HG02678 (cell line): ENCODE measurements around the gene PIEZO1.

Experiments
- ATAC-seq: cut with Tn5 transposase; IDR thresholded peaks from one replicate; pipeline ENCODE4 v1.9.1; 2021; ENCODE audit warnings: mild to moderate bottlenecking, moderate library complexity; ENCODE audit not compliant: unreplicated experiment

The PIEZO1 gene

DNA sequence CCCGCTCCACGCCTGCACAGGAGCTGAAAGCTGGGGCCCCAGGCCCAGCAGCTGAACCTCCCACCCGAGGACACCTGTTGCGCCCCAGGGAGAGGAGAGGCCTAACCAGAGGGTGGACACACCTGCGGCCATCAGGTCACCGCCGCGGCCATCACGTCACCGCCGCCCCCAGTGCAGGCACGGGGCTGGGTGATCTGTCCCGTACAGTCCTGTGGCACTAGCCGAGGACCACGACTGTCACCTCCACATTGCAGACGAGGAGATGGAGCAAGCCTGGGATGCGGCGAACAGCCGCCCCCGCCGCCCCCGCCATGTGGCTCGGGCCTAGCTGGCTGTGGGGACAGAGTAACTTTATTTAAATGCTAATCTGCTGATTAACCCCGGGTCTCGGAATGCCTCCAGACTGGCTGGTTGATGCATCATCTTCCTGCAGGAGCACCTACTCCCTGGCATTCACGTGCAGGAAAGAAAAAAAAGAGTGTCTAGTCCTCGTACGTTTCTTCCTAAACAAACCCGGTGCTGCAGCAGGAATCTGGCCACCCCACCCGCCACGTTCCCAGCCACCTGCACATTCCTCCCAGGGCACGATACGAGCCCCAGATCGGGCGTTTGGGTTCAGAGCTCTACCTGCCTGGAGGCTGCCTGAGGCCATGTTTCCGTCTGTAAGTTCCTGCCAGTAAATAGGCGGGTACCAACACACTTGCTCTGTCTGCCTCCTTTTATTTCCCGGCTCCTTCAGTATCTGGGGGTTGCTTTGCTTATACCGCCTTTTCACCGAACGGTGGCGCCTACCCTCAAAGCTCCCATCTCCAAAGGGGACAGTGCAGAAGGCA, 29.9 kb downstream of the PIEZO1 start:
- ATAC-seq, result no peak

DNA sequence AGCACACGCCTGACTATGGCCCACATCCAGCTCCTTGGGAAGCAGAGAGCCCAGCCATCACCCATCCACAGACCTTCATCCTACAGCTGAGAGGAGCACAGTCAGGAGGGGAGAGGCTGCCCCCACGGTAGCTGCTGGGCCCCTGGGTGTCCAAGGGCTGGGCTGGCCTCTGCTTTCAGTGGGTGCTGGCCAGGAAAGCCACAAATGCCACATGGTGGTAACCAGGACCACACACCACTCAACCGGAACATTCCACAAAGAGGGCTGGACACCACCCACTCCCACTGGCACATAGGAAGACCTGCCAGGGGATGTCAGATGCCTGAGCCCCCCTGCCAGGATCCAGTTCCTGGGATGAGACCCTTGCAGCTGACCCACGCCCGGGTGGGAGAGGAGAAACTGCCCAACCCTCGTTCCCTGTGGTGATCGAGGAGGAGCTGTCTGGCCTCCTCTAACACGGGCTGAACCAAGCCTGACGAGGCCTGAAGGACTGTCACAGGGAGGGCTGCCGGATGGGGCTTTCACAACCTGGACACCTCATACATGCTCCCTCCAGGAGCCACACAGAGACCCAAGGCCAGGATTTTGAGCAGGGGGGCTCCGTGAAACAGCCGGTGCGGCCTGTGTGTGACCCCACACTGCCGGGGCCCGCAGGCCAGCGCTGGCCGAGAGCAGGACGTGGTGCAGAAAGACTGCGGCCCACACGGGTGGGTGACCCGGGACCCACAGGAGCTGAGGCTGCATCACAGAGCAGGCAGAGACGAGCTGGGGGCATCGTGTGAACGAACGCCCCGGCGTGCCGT, 30.7 kb downstream of the PIEZO1 start:
- ATAC-seq, result no peak

DNA sequence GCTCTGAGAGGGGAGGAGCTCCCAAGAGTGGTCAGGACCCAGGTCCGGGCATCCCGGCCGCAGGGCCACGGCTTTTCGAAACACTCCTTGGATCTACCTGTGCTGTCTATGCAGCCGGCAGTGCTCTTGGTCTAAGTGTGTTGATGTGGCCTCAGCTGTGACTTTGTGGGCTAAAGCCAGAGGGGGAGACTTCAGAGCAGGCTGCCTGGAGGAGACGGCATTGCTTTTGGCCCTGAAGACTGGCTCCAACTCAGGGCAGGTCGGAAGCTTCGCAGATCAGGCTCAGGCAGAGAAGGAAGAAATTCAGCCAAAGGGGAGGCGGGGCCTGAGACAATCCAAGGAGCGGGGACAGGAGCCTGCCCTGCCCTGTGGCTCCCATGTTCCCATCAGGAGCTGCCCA, 31.4 kb downstream of the PIEZO1 start:
- no peak for ATAC-seq

DNA sequence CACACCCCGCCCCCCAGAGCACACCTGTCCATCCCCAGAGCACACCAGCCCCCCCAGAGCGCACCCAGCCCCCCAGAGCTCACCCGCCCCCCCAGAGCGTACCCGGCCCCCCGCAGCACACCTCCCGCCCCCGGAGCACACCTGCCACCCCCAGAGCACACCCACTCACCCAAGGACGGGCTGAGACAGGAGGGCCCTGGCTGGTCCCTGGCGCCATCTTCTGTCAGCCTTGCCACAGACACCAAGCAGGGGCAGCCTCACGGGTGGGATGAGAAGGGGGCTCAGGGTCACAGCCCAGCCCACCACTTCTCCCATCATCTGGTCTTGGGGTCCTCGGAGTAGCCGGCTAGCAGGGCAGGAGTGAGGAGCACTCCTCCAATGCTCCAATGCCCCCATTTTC, 31.8 kb downstream of the PIEZO1 start:
- ATAC-seq, result no peak

DNA sequence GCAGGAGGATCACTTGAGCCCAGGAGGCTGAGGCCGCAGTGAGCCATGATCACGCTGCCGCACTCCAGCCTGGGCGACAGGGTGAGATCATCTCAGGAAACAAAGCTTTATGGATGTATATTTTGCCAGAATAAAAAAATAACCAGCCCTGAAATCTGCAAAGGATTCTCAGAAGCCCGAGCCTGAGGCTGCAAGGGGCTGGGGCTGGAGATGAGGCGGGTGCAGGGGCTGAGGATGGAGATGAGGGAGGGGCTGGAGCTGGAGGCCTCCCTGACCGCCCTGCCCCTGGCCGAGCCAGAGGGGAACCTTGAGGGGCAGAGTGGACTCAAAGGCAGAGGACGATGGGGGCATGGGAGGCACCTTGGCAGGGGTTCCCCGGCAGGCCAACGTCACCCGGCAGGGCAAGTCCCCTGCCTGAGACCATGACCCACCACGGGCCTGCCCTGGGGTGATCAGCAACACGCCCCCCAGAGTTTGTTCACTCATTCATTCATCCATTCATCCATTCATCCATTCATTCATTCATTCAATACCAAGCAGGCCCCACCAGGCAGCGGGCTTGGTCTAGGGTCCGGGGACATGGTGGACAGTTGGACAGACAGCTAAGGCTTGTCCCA, 32.5 kb downstream of the PIEZO1 start:
- no peak for ATAC-seq

DNA sequence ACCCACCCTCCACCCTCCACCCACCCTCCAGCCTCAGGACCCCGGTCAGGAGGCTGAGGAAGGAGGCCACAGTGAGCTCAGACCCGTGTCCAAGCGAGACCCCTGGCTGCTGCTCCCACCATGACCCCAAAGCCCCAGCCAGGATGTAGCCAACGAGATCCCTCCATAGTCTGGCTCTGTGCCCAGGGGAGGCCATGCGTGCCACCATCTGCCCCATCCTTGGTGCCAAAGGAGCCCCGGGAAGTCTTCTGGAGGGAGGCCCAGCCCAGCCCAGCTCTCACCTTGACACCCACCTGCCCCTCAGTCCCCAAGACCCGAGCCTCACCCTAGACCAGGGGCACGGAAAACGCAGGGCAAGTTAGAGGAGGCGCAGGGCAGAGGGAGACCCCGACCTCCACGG, 34.2 kb downstream of the PIEZO1 start:
- ATAC-seq, result no peak

DNA sequence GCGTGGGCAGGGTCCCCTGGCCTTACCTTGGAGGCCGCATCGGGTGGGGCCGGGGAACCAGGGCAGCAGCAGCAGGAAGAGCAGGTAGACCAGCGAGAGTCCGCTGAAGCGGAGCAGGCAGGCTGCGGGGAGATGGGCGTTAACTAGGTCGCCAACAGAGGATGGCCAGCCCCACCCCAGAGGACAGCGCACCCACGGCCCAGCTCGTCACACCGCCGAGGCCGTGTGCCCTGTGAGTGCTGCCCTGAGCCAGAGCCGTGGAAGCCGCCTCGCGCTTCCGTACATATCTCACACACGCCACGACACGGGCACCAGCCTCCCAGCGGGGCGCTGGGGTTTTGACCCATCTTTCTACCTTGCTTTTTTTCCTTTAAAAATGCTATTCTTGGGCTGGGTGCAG, 35.7 kb downstream of the PIEZO1 start:
- ATAC-seq, result no peak

DNA sequence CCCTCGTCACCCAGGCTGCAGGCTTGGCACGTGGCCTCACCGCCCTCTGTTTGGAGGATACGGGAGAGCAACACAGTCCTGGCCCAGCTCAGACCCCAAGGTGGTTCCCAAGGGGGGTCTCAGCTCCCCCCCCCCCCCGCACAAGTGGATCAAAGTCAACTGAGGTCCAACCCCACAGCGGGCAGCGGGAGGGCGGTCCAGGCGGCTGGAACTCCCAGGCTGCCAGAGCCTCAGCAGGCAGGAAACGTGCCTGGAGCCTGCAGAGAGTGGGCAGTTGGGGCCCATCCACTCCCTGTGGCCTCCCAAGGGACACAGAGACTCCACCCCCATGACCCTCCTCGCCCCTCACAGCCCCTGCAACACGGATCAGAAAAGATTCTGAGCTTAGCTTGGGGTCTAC, 36.7 kb downstream of the PIEZO1 start:
- ATAC-seq, result no peak

DNA sequence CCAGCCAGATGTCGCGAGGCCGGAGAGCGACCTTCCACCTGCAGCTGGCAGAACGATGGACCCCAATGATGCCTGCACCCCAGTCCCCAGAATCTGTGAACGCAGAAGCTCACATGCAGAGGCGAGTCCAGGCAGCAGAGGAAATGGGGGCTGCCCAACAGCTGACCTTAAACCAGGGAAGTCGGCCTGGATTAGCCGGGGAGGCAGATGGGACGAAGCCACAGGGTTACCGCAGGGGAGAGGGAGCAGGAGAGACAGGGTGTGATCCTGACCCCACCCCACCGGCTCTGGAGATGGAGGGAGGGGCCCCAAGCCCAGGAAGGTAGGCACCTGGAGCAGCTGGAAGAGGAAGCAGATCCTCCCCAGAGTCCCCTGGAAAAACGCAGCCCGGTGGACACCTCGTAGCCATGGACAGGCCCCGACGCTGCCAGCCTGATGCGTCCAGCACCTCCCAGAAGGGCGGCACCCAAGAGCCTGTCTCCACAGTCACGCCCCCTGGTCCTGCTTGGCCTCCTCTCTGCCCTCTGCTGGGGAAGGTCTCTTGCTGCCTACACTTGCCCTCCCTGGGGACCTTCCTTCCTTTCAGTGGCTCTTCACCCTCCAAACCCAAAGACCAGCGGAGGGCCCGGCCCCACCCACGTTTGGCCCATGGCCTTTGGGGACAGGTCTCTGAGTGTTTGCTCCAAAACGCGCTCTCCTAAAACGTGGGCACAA, 37.3 kb downstream of the PIEZO1 start:
- ATAC-seq, result no peak

DNA sequence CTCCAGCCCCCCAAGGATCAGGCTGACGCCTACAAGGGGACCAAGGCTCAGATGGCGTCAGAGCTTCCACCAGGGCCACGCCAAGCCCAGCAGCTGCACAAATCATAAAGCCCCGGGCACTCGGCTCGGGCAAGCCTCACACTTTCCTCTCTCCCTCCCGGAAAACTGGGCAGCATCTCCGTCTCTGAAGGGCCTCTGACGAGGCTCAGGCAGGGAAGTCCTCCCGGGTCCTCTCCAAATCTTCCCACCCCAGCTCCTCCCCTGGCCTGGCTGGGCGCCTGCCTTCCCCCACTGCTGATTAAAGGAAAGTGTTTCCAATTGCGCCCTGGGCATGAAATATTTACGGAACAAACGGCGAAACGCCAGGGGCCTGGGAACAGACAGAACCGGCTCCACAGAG, 38.5 kb downstream of the PIEZO1 start:
- ATAC-seq, result no peak

DNA sequence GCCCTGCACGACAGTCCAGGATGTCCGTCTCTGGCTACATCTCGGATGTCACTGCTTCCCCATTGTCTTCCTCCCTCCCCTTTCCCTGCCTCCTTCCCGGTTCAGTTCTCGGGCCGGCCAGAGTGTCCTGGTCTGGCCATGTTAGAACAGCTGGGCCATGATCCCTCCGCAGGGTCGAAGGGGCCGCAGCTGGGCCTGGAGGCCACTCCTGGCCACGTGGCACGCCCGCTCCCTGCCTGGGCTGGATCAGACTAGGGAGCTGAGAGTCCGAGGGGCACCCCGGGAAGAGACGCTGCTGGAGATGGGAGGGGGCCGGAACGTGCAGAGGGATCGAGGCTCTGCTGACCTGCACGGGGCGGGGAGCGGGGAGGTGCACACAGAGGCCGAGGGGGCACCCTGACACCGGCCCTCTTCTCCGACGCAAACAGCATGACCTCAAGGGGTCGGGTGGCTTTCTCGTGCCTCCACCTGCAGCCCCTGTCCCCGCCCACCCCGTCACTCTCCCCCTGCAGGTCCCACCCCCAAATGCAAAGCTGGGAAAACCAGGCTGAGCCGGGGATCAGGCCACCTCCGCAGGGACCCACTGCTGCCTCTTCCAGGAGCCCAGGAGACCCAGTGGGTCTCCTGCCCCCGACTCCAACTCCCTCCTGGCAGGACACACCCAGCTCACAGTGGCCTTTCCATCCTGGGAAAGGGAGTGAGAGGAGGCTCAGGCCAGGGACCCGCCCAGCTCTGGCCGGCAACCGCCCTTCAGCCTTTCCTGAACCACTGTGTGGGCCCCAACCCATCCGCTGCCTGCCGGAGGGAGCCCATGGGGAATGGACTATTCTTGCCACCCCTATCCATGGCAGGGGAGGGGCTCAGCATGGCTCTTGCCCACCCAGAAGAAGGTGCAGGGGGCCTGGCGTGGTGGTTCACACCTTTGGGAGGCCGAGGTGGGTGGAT, 40.2 kb downstream of the PIEZO1 start:
- ATAC-seq, result no peak

DNA sequence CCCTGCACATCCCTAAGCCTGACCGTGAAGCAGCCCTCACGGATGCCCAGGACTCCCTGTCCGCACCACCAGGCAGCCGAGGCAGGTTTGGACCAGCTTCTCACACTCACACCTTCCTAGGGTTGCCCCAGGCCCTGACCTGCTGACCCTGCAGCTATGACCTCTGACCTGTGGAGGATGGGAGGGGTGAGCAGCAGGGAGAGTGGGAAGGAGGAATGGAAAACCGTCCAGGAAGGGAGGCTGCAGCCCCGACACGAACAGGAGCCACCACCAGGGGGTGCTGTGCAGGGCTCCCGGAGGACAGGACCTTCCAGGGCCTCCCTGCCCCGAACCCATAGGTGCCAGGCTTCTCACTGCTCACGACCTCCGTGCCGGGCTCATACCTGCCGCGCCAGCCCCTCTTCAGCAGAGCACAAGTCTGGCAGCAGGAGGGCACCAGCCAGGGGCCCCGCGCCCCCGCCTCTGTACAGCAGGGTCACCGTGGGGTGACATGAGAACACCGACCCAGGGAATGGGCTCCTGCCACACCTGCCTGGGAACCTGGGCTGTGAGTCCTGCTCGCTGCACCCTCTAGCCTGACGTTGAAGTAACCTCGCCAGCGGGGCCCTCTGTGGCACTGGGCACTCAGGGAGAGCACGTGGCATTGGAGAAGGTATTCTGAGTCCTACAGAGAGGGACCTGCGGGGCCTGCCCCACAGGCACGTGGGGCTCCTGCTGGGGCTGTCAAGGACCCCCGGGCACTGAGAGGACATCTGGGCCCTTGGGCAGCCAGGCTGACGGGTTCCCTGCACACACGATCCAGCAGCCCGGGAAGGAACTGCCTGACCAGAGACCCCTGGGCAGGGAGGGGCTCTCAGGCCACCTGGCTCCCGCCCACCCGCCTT, 41.1 kb downstream of the PIEZO1 start:
- ATAC-seq, result no peak

DNA sequence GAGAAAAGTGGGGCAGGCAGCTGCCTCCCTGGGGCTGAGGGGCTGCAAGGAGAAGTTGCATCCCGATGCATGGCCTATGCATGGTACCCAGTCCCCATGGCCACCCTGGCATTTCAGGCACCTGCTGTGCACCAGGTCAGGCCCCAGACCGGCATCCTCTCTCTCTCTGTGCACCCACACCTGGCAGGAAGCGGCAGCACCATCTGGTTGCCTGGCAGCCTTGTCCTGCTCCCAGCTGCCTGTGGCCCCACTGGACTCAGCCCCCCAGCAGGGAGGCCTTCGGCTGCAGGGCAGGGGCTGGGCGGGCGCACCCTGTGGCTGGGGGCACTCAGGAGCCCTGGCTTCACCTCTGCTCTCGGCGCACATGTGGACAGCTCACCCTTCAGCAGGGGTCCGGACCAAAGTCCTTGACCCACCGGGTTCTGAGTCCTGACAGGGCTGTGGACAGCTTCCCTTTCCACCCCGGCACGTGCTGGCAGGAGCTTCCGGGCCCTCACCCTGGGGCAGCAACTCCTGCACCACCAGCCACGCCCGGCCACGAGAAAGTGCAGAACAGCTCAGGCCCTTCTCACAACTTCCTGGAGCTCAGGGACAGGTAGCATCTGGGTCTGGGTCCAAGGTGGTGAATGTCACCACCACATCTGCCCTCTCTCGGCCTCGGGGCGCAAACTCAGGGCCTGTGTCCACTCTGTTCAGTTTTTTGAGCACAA, 42.0 kb downstream of the PIEZO1 start:
- no peak for ATAC-seq

DNA sequence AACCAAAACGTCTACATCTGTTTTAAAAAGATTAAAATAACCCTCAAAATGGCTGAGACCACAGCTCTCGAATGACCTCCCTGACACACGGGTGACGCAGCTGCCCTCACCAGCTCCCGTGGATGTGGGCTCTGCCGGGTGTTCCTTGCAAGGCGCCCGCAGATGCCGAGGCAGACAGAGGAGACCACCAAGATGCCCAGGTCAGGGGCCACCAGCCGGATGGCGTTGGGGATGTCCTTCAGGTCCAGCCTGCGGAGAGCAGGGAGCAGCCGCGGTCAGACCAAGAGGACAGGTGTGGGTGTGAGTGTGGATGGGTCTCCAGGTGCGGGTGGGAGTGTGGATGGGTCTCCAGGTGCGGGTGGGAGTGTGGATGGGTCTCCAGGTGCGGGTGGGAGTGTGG, 43.7 kb downstream of the PIEZO1 start:
- no peak for ATAC-seq

DNA sequence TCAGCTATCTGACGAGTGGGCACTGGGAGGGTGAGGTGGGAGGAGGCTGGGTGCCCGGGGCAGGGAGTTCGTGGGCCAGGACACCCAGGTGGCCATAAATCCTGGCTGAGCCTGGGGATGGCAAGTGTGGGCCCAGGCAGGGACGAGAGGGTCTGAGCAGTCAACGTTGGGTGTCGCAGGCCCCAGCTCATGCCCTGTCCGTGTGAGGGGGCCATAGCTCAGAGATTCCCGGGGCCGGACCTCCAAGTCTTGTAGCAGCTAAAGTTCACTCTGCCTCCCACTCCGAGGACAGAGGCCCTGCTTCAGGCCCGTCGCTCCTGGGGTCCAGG, 44.3 kb downstream of the PIEZO1 start:
- no peak for ATAC-seq

DNA sequence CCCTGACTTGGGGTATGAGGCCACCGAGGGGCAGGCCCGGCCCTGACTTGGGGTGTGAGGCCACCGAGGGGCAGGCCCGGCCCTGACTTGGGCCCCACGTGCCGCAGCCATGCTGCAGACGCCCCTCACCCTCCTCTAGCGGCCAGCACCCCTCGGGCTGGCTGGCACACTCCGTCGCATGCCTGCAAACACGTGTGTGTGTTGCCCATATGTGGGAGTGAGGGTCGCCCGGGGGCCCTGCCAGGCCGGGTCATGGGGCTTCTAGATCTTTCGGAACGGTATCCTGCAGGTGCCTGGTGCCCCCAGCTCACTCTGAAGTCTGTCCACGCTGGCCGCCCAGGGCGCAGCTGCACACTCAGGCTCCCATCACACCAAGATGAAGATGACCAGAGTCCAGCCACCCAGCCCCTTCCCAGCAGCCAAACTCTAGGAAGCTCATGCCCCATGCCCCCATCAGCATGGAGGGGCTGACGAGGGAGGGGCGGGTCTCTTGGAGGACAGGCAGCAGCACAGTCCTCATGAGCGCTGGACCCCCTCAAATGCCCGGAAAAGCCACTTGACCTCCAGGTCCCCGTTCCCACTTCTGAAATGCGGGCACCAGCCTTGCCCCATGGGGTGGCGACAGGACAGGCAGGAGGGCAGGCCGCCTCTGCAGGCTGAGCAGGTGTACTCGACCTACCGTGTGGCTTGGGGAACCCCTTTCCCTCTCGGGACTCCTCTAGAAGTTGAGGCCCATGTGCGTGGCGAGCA, 44.9 kb downstream of the PIEZO1 start:
- ATAC-seq, result no peak

DNA sequence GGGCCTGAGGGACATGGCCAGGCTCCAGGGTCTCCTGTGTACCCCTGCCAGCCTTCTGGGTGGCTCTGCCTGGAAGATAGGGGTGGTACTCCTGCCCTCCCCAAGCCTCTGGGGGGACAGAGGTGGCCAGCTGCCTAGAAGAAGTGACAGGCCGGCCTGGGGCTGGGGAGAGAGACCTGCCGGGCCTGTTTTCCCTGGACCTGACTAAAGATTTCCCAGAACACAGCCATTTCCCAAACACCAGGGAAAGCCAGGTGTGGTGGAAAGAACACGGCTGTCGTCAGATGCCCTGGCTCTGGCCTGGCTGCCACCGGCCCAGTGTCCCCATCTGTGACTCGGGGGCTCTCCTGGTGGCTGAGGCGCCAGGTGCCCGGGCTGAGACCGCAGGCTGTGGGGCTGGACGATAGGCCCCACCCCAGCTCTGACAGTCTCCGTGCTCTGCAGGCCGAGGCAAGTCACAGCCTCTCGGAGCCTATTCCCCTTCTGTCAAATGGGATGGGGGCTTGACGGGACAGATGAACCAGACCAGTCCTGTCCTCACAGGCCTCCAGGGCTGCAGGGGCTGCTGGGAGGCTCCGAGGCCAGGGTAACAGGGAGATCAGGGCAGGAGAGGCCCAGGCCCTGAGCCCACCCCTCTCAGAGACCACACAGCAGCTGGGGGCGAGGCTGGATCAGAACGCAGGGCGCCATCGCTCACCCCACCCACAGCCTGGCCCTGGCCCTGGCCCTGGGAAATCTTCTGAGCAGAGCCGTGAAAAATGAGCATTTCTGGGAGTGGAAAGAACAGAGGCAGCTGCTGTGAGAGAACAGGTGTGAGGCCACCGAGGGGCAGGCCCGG, 45.7 kb downstream of the PIEZO1 start:
- ATAC-seq, result no peak
